Tibial nerve (tissue), 4 donors: ENCODE measurements around the gene DENND5B.

ENCODE experiments used
- EP300 ChIP-seq, 2 donors: sonication (generic); formaldehyde crosslinking; IDR thresholded peaks; one replicate each; pipeline ENCODE4 v1.6.1; 2017; ENCODE audit warnings: antibody characterized with exemption in 2 of 2, mild to moderate bottlenecking in 1 of 2
- TF ChIP-seq, protein P1 (sequence below), 5 experiments: fragments of 200-600 bp in 3 of 5; fragments of 450-650 bp in 2 of 5; sonication (generic) in 3 of 5; IDR thresholded peaks; one replicate each; pipeline ENCODE4 v1.5.1; 2016 to 2019; ENCODE audit warnings: antibody characterized with exemption in 5 of 5, mild to moderate bottlenecking in 3 of 5, moderate library complexity in 2 of 5

DNA sequence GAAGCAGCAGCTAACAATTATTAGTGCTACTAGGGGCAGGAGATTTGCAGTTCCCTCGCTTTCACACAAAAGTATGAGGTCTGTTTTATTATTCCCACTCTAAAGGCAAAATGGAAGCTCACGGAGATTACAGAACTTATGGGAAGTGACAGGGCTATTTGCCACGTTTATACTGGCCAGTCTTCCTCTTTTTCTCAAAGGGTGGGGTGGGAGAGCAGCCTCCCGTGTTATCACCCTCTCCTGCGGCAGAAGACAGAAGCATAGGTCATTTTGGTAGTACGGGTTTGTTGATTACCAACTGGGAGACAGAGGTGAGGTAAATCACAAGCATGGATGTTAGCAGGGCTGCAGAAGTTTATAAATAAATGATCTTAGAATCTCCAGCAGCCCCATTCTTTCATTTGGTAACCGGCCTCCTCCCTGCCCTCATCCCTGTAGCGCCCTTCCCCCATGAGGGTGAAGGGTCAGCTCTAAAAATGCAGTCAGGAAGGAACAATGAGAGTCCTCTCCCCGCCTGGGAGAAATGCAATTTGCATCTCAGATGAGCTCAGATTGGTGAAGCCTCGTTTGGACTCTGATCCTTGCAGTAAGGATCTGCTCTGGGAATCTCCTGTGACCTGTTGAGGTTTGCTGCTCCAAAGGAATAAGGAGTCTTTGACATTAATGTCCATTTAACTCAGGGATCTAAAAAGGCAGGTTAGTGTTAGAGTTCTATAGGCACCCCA, 220.2 kb downstream of the DENND5B start:
- TF ChIP-seq, protein P1, sequence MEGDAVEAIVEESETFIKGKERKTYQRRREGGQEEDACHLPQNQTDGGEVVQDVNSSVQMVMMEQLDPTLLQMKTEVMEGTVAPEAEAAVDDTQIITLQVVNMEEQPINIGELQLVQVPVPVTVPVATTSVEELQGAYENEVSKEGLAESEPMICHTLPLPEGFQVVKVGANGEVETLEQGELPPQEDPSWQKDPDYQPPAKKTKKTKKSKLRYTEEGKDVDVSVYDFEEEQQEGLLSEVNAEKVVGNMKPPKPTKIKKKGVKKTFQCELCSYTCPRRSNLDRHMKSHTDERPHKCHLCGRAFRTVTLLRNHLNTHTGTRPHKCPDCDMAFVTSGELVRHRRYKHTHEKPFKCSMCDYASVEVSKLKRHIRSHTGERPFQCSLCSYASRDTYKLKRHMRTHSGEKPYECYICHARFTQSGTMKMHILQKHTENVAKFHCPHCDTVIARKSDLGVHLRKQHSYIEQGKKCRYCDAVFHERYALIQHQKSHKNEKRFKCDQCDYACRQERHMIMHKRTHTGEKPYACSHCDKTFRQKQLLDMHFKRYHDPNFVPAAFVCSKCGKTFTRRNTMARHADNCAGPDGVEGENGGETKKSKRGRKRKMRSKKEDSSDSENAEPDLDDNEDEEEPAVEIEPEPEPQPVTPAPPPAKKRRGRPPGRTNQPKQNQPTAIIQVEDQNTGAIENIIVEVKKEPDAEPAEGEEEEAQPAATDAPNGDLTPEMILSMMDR (IDR thresholded peaks at IDR 0.05): no peak
- TF ChIP-seq EP300 (IDR thresholded peaks at IDR 0.05): no peak
